GM18511 (cell line): Measurements from ENCODE around the gene NEU1.
"Not testable (repeated sequence)": the region's sequence is repeated elsewhere in the genome, so short reads cannot be mapped to it uniquely, and the experiment has no call there.

Experiments
- ATAC-seq: cut with Tn5 transposase; IDR thresholded peaks from one replicate; pipeline ENCODE4 v1.9.1; 2021; ENCODE audit warnings: mild to moderate bottlenecking, moderate library complexity; ENCODE audit not compliant: unreplicated experiment

NEU1 gene

DNA sequence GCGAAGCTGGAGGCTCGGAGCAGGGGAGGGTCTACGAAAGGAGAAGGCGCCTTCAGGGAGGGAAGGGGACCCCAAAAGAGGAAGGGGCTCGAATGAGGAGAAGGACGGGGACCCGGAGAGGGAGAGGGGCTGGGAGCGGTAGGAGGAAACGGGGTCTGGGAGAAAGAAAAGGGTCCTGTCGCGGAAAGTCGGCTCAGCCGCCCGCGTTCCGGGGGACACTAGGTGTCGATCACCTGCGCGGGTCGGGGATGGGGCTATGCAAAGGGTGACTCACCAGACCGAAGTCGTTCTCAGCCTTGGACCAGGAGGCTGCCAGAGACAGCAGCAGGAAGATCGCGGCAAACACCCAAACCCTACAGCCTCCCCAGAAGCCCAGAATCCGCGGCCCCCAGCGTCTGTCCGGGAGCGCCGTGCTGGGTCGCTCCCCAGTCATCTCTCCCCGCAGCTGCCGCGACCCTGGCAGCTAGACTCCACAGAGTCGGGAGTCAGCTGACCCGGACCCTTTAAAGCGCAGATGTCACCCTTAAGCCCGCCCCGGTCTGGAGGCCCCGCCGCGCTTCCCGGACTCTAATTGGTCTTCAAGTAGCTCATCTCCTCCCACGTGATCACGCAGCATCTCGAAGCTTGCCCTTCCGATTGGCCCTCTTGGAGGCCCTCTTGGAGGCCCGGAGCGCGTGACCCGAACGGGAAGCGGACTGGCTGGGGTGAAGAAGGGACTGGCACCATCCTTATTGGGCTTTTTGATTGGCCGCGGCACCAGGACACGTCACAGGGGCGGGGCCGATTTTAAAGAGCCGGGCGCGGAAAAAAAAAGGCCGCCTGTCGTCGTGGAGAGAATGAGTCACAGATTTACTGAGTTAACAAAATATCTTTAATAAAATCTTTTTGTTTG, at the start of gene NEU1:
NEU1 (minus strand) TSS at position 478 of the 892 bp plus-strand sequence; CDS start at position 433, 45 bp downstream.
- ATAC-seq: peak; percentile 94

- no peak for ATAC-seq
These were observed 49.4 kb upstream of the NEU1 start for GRCh38 chr6:31911826-31912585.

DNA sequence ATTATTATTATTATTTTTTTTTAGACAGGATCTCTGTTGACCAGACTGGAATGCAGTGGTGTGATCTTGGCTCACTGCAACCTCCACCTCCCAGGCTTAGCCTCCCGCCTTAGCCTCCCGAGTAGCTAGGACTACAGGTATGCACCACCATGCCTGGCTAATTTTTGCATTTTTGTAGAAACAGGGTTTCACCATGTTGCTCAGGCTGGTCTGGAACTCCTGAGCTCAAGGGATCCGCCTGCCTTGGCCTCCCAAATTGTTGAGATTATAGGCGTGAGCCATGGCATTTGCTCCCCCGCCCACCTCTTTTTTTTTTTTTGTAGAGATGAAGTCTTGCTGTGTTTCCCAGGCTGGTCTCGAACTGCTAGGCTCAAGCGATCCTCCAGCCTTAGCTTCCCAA, 46.7 kb upstream of the NEU1 start:
- not testable (repeated sequence) for ATAC-seq

- peak; percentile 80 for ATAC-seq
These were observed 46.2 kb upstream of the NEU1 start for GRCh38 chr6:31908791-31909190.

DNA sequence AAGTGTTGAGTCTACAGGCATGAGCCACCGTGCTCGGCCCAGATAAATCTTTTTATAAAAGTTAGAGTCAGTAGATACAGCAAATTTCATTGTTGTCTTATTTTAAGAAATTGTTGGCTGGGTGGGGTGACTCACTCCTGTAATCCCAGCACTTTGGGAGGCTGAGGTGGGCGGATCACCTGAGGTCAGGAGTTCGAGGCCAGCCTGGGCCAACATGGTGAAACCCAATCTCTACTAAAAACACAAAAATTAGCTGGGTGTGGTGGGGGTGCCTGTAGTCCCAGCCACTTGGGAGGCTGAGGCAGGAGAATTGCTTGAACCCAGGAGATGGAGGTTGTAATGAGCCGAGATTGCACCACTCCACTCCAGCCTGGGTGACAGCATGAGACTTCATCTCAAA, 45.6 kb upstream of the NEU1 start:
- ATAC-seq: not testable (repeated sequence)

- ATAC-seq: no peak
These were observed 44.7 kb upstream of the NEU1 start for GRCh38 chr6:31907158-31907813.

DNA sequence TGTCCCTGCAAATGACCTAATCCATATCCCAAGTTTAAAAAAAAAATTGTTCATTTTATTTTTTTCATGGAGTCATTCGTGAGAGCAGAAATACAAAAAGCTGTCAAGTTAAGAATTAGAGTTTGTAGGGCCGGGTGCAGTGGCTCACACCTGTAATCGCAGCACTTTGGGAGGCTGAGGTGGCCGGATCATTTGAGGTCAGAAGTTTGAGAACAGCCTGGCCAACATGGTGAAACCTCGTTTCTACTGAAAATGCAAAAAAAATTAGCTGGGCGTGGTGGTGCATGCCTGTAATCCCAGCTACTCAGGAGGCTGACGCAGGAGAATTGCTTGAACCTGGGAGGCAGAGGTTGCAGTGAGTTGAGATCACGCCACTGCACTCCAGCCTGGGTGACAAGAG, 44.1 kb upstream of the NEU1 start:
- ATAC-seq: not testable (repeated sequence)

DNA sequence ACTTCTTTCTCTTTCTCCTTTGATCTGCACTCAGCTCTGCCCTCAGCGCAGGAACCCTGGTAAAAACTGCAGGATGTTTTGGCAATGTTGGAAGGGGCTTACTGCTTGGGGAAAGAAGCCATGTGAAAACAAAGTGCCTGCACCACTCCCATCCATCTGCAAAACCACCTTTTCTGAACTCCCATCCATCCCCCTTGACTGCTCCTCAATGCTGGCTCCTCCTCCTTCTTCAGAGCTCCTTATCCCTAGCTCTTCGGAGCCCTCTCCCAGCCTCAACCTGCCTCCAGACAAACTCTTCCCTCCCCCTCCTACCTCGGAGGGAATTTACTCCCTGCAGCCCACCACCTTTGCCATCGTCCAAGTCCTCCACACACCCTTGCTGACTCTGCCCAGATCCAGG, 43.5 kb upstream of the NEU1 start:
- no peak for ATAC-seq

- no peak for ATAC-seq
These were observed 42.4 kb upstream of the NEU1 start for GRCh38 chr6:31905041-31905440.

DNA sequence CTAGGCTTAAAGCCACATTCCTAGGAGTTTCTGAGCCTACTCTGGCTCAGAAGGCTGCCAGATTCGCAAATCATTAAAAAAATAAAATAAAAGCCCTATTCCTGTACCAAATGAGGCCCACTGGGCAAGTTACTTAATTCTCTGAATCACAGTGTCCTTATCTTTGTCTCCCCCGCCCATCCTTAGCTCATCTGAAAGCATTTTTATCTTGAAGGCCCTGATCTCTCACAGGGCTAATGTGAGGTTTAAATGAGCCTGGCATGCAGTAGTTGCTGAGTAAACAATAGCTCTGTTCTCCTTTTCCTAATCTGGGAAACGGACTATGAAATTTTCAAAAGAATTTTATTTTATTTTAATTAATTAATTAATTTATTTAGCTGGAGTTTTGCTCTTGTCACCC, 41.3 kb upstream of the NEU1 start:
- no peak for ATAC-seq

GRCh38 chr6:31901953-31902643, 39.5 kb upstream of the NEU1 start, which contains the start of gene ZBTB12:
Gene ZBTB12, minus strand, starts transcription at chr6:31902086. Its CDS starts 781 bp downstream, at chr6:31901305.
- peak; percentile 43 for ATAC-seq

DNA sequence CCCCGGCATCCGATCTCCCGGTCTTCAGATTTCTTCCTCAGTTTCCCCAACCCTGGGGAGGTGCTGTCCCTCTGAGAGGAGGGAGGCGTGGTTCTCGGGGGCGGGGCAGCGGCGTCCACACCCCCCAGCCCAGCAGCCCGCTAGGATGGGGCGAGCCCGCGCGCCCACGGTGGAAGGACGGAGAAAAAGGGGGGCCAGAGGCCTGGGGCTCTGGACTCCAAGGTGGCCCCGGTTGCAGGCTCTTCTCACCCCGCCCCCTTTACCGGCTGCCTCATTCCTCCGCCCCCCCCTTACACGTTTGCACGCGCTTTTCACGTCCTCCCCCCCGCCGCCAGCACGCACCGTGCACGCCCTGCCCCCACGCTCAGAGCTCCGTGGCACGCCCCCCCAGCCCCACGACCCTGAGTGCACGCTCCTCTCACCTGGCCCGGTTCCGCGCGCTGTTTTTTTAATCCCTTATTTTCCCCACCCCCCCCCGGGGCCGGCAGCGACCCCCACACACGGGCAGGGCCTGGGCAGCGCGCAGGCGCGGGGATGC, 38.9 kb upstream of the NEU1 start:
- no peak for ATAC-seq

DNA sequence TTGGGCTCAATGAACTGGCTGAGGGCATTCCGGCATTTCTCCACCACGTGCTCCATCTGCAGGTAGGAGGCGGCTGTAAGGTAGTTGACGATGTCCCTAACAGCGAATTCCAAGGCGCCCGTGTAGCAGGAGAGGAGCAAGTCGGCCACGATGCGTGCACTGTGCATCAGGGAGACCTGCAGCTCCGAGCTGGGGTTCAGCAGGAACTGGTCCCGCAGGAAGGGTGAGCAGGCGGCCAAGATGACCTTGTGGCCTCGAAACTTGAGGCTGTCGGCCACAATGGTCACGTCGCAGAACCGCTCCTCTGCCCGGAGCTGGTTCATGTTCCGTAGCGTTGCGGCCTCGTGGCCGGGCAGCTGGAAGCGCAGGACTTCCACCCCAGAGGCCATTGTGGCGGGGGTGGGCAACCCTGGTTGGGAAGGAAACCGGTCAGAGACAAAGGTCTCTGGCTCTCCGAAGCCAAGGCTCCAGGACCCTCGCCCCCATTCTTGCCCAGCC, 38.3 kb upstream of the NEU1 start:
- ATAC-seq: no peak

GRCh38 chr6:31899882-31900722, 37.5 kb upstream of the NEU1 start:
- no peak for ATAC-seq

DNA sequence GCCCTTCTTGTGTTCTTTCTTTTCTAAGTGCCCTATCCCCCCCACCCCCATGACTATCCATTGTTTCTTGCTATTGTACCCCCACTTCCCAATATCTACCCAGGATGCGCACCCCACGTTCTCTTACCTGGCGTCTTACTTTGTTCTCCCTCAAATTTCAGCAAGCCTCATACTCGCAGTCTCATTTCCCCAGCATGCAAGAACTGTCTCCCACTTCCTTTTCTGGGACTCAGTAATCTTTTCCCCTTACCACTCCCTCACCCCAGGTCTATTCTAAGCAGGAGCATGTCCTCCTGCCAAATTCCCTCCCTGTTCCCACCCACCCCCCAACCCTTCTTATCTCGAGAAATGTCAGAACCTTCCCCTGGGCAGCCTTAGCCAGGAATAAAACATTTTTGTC, 36.6 kb upstream of the NEU1 start:
- ATAC-seq: no peak

- peak; percentile 17 for ATAC-seq
These were observed 35.9 kb upstream of the NEU1 start for GRCh38 chr6:31898383-31899011.

- ATAC-seq: peak; percentile 58
These were observed 35.2 kb upstream of the NEU1 start, which contains the start of gene EHMT2 for GRCh38 chr6:31897612-31898382. Gene EHMT2, minus strand, starts transcription at chr6:31897698. Its CDS starts 21 bp downstream, at chr6:31897677.
